OCI-LY1 (cell line): Measurements from ENCODE around the gene SMARCAL1.

ENCODE experiments used
- EZH2 ChIP-seq: fragments of 200-600 bp; sonication (generic), shearing (Covaris generic); IDR thresholded peaks from 2 replicates; pipeline ENCODE4 v1.8.0; 2017; ENCODE audit warnings: borderline replicate concordance, mixed run types, mild to moderate bottlenecking, antibody characterized with exemption, low read length, moderate library complexity, mixed read lengths
- TF ChIP-seq, protein P1 (sequence below): fragments of 200-600 bp; sonication (generic), shearing (Covaris generic); IDR thresholded peaks from 2 replicates; pipeline ENCODE4 v1.5.1; 2017; ENCODE audit warnings: mild to moderate bottlenecking, antibody characterized with exemption, low read length, moderate library complexity, mixed read lengths

DNA sequence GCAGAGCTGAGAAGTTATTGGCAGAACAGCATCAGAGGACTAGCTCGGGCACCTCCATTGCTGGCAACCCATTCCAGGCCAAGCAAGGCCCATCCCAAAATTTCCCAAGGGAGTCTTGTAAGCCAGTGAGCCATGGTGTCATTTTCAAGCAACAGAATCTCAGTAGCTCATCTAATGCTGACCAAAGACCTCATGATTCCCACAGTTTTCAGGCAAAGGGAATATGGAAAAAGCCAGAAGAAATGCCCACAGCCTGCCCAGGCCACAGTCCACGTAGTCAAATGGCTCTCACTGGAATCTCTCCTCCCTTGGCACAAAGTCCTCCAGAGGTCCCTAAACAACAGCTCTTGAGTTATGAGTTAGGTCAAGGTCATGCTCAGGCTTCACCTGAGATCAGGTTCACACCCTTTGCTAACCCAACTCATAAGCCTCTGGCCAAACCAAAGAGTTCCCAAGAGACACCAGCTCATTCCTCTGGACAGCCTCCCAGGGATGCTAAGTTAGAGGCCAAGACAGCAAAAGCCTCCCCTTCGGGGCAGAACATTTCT is 2.6 kb downstream of the SMARCAL1 start:
- TF ChIP-seq, protein P1, sequence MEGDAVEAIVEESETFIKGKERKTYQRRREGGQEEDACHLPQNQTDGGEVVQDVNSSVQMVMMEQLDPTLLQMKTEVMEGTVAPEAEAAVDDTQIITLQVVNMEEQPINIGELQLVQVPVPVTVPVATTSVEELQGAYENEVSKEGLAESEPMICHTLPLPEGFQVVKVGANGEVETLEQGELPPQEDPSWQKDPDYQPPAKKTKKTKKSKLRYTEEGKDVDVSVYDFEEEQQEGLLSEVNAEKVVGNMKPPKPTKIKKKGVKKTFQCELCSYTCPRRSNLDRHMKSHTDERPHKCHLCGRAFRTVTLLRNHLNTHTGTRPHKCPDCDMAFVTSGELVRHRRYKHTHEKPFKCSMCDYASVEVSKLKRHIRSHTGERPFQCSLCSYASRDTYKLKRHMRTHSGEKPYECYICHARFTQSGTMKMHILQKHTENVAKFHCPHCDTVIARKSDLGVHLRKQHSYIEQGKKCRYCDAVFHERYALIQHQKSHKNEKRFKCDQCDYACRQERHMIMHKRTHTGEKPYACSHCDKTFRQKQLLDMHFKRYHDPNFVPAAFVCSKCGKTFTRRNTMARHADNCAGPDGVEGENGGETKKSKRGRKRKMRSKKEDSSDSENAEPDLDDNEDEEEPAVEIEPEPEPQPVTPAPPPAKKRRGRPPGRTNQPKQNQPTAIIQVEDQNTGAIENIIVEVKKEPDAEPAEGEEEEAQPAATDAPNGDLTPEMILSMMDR: no peak
- TF ChIP-seq EZH2: no peak
